Kidney capillary endothelial cell (primary cell): ENCODE measurements around the gene MAFF.
"Not testable (repeated sequence)": the region's sequence is repeated elsewhere in the genome, so short reads cannot be mapped to it uniquely, and the experiment has no call there.

Experiments used
- DNase-seq: peaks from one replicate; pipeline ENCODE4 v3.0.0-alpha.2; 2018; ENCODE audit warnings: low spot score

The MAFF gene

DNA sequence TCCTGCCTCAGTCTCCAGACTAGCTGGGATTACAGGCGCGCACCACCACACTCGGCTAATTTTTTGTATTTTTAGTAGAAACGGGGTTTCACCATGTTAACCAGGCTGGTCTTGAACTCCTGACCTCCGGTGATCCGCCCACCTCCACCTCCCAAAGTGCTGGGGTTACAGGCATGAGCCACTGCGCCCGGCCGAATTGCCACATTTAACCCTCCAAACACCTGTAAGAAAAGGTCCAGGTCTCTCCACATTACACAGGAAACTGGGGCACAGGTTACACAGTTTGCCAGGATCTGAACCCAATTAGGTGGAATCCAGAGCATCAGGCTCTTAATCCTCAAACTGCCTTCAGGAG lies 24.2 kb upstream of the MAFF start:
- not testable (repeated sequence) for DNase-seq

DNA sequence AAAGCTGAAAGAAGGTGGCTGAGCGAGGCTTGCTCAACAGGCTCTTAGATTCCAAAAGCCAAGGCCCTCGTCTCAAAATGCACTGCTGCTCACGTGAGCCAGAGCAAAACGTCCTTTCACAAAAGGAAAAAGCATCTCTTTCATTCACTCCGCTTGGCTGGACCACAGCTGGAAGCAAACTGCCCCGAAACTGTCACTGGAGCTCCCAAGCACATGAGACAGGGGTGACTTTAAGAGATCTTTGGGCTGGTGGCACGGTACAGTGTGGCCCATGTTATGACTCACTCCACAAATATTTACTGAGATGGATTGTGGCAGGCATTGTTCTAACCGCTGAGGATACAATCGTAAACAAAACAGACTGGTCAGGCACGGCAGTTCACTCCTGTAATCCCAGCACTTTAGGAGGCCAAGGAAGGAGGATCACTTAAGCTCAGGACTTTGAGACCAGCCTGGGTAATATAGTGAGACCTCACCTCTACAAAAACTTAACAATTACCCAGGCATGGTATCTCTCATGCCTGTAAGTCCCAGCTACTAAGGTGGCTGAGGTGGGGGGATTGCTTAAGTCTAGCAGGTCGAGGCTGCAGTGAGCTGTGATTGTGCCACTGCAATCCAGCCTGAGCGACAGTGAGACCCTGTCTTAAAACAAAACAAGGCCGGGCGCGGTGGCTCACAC lies 23.7 kb upstream of the MAFF start:
- peak; percentile 91 for DNase-seq

DNA sequence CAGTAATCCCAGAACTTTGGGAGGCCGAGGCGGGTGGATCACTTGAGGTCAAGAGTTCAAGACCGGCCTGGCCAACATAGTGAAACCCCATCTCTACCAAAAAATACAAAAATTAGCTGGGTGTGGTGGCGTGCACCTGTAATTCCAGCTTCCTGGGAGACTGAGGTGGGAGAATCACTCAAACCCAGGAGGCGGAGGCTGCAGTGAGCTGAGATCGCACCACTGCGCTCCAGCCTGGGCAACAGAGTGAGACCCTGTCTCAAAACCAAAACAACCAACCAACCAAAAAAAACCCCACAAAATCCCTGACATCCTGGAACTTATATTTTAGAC lies 23.2 kb upstream of the MAFF start:
- not testable (repeated sequence) for DNase-seq

DNA sequence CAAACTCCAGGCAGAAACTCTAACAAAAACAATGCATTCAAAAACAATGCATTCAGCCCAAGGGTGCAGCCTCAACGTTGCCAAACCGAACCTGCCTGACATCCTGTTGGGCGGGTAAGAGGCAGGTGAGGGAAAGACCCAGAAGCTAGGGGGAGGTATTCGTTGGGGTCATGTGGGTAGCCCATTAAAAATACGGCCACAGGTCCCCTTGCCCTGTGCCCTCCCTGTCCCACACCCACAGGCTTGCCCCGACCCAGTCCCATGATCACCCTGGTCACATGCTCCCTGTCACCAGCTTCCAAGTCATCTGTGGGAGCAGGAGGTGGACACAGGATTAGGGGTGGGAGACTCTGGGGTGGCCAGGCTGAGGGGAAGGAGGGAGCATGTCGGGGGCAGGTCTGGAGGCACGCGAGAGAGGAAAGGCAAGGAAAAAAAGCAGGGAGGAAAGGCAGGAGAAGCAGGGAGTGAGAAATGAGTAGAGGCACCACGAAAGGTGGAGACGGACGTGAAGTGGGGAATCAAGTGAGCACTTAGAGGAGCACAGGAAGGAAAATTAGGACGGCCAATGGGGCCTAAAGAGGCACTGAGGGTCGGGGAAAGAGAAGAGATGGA lies 20.8 kb upstream of the MAFF start:
- DNase-seq, result no peak

DNA sequence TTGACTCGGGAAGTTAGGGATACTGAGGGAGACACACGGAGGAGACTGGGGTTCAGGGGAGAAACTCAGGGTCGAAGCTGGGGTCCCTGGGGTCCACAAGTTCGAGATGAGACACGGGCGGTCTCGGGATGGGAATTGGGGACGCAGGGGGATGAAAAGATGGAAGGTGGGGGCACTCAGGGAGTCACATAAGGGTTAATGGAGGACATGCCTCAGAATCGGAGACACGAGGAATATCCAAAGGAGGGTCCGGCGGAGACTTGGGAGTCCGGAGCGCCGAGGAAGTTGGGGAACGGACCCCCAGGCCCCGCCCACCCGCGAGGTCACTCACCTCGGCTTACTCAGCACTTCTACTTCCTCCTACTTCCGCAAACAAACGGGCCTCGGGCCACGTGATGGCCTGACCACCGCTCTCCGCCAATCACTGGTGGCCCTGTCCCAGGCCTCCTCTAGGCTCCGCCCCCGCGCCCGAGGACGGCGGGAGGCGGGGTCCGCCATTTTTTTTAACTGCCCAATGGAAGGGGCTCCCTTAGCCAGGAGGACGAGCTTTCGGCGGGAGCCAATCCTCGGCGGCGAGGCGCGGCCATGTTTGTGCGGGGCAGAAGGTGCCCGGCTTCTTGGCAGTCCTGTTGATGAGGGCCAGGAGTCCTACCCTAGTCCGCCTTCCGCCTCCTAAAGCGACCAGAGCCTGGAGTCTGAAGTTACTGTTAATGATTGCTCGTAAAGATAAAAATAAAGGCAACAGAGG lies 20.2 kb upstream of the MAFF start, which contains the start of gene PLA2G6:
PLA2G6 (minus strand) TSS at position 378 of the 748 bp plus-strand sequence. CDS start 12,404 bp downstream, outside the sequence.
- peak; percentile 97 for DNase-seq

DNA sequence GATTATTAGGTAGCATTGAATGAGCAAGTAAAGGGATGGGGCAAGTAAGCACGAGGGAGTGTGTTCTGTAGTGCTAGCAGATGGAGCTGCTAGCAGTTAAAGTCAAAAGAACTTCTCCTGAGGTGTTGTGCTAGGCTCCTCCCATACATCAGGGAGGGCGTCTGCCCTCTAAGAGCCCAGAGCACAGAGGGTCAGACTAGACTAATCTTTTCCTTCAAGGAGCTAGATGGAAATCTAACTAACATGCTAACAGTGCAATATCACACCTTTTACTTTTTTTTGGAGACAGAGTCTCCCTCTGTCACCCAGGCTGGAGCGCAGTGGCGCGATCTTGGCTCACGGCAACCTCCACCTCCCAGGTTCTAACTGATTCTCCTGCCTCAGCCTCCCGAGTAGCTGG lies 17.0 kb upstream of the MAFF start:
- DNase-seq, result no peak

DNA sequence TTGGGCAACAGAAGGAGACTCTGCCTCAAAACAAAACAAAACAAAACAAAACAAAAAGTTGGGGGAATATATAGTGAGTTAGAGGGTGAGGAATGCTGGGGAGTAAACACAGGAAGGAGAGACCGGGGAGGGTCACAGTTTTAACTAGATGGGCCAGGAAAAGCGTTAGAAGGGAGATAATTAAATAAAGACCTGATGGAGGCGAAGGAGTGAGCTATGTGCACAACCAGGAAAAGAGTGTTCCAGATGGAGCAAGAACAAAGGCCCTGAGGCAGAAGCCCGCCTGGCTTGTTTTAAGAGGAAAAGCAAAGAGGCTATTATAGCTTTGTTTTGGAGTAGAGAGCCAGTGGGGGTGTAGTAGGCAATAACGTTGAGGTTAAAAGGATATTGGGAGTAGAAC lies 15.4 kb upstream of the MAFF start:
- no peak for DNase-seq

DNA sequence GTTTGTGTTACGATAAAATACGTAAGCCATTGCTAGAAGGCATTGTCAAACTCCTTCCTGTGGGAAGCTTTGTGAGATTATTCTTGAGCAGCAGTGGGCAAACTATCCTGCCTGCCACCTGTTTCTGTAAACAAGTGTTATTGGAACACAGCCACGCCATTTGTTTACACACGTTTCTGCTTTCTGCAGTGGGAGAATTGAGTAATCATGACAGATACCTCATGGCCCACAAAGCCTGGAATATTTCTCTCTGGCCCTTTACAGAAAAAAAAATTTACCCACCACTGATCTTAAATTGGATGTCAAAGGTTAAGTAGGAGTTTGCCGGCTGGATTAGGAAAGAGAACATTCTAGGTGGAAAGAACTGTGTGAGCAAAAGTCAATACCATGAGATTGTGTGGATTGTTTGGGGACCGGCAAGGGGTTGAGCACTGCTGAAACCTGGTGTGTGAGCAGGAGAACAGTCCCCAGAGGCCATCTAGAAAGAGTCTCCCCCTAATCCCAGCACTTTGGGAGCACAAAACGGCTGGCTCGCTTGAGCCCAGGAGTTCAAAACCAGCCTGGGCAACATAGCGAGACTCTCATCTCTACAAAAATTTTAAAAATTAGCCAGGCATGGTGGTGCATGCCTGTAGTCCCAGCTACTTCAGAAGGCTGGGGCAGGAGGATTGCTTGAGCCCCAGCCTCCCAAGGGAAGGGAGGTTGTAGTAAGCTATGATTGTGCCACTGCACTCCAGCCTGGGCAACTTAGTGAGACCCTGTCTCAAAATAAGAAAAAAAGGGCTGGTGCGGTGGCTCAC lies 14.2 kb upstream of the MAFF start:
- no peak for DNase-seq

DNA sequence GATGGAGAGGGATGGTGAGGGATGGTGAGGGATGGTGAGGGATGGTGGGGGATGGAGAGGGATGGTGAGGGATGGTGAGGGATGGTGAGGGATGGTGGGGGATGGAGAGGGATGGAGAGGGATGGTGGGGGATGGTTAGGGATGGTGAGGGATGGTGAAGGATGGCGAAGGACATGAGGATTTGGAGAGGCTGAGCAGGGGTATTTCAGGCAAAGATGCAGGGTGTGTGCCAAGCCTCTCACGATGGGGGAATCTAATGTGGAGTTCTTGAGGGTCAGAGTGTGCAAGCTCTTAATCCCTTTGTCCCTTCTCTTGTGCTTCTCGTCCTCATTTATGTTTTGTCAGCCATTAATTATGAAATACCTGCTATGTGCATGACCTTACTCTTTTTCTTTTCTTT lies 12.7 kb upstream of the MAFF start:
- DNase-seq, result no peak

DNA sequence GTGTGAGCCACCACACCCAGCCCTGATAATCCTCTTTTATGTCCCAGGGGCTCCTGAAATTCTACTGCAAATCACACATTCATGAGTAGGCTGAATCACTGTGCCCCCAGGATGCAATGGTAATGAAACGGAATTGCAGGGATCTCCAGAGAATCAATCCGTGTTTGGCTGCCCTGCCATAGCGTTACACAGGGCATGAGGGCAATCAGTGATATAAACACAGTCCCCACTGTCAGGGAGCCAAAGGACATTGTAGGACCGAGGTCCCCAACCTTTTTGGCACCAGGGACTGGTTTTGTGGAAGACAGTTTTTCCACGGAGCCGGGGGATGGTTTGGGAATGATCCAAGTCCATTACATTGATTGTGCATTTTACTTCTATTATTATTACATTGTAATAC lies 11.2 kb upstream of the MAFF start:
- DNase-seq, result no peak

DNA sequence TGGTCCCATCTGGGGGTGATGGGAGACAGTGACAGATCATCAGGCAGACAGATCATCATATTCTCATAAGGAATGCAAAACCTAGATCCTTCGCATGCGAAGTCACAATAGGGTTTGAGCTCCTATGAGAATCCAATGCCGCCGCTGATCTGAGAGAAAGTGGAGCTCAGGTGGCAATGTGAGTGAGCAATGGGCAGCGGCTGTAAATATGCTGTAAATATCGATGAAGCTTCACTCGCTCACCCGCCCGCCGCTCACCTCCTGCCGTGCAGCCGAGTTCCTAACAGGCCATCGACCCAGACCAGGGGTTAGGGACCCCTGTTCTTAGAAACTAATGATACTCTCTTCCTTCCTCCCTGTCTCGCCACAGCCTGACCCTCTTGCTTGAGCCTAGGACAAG lies 10.7 kb upstream of the MAFF start:
- DNase-seq, result no peak

DNA sequence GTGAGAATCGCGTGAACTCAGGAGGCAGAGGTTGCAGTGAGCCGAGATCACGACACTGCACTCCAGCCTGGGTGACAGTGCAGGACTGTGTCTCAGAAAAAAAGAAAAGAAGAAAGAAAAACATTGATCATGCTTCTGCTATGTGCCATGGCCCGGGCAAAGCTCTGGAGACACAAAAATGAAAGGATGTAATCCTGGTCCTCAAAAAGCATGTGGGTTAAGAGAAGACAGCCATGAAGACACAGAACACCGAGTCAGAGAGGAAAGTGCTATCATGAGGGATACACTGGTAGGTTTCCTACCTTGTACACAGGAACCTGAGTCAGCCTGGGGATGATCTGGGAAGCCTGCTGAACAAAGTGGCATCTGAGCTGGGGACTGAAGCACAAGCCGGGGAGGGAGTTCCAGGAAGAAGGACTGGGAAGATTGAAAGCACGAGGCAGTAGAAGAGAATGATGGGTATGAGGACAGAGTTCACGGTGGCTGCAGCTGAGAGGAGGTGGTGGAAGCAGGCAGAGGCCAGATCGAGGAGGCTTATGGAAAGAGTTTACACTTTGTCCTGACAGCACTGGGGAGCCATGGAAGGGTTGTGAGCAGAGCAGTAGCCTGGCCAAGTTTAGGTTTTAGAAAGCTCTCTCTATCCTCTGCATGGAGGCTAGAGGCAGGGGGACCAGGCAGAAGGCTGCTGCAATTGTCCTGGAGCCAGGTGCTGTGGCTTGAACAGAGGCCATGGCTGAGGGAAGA lies 9.9 kb upstream of the MAFF start:
- no peak for DNase-seq

DNA sequence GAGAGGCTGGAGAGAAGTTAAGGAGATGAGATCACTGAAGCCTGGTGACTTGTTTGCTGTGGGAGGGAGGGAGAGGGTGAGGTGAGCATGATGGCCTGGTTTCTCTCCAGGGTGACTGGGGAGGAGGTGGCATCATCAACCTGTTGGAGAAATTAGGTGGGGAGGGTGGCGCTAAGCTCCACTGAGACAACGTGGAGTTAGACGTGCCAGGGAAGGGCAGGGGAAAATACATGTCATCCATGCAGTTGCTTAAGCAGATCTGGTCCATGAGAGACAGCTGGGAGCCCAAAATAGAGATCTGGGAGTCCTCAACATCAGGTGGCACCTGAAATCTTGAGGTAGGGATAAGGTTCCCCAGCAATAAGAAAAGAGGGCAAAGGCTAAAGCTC lies 9.3 kb upstream of the MAFF start:
- no peak for DNase-seq

DNA sequence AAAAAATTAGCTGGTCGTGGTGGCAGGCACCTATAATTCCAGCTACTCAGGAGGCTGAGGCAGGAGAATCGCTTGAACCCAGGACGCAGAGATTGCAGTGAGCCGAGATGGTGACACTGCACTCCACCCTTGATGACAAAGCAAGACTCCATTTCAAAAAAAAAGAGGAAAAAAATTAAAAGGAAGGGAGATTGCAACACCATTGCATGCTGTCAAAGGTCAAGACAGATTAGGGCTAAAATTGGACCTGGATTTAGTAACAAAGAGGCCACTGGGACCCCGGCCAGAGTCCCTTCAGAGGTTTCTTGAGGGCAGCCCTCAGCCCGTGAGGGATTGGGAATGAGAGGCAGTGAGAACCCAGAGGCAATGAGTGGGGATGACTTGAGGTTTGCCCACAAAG lies 8.2 kb upstream of the MAFF start:
- DNase-seq, result no peak

DNA sequence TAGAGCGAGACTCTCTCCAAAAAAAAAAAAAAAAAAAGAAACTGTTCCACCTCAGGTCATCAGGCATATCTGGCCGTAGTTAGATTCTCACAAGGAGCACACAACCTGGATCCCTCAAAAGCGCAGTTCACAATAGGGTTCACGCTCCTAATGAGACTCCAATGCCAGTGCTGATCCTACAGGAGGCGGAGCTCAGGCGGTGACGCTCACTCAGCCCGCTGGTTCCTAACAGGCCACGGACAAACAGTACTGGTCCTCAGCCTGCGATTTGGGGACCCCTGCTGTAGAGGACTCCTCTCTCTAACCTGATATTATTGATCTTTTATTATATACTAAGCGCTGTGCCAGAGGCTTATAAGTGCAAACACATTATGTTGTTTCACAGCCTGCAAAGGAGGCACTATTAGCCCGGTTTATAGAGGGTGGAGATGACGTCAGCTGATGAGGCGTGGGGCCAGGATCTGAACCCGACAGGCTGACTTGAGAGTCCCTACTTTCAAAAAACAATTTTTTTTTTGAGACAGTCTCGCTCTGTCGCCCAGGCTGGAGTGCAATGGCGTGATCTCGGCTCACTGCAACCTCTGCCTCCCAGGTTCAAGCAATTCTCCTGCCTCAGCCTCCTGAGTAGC lies 4.9 kb upstream of the MAFF start:
- DNase-seq, result no peak

DNA sequence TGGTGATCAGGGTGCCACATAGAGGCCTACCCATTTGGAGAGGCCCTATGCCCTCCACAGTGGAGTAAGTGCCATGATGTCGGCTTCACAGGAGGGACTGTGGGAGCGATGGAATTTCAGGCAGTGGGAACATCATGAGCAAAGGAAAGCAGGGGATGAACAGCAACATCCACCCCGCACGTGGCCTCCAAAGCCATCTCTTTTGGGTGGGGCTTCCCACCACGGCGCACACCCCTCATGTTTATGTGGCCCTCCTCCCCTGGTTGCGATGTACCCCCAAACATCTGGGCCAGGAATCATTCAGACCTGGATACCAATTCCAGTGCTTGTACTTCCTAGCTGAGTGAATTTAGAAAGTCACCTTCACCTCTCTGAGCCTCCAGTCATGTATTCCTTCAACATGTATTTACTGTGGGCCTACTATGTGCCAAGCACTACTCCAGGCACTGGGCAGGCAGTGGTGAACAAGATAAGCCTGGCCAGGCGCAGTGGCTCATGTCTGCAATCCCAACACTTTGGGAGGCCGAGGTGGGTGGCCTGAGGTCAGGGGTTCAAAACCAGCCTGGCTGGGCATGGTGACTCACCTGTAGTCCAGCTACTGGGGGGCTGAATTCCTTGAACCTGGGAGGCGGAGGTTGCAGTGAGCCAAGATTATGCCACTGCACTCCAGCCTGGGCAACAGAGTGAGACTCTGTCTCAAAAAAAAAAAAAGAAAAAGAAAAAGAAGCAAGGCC lies 1.8 kb upstream of the MAFF start:
- no peak for DNase-seq

DNA sequence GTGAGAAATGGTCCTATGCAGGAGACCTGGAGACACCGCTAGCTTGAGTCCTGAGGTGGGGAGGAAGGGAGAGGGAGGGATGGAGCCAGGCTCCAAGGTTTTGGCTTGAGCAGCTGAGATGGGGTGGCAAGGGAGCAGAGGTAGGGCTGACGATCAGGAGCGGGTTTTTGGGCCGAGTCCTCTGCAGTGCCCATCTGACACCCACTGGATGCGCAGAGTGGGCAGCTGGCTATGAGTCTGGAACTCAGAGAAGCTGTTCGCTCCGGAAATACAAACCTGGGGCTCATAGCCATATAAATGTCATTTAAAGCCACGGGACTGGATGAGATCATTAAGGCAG lies 453 bp upstream of the MAFF start:
- no peak for DNase-seq

DNA sequence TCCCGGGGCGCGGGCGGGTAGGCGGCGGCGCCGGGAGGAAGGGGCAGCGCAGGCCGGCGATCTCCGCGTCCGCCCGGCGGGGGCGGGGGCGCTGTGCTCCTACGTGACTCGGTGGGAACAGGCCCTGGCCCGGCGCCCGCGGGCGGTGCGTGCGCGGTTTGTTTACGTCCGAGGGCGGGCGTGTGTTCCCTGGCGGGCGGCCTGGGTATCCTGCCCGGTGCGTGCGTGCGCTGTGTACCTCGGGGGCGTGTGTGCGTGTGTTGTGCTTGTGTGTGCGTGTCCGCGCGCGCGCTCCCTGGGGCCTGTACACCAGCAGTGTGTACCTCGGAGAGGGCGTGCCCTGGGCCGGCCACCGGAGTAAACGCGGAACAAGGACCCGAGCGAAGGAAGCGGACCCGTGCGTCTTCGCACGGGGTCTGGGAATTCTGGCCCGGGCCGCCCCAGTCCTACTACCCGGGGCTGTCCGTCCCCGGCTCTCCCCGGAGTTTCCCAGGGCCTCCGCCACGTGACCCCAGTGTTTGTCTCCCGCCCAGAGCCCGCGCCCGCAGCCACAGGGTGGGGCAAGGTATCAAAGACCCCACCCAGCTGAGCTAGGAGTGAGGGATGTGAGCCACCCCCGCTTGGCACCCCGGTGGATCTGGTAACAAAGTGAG lies 769 bp downstream of the MAFF start:
- no peak for DNase-seq

DNA sequence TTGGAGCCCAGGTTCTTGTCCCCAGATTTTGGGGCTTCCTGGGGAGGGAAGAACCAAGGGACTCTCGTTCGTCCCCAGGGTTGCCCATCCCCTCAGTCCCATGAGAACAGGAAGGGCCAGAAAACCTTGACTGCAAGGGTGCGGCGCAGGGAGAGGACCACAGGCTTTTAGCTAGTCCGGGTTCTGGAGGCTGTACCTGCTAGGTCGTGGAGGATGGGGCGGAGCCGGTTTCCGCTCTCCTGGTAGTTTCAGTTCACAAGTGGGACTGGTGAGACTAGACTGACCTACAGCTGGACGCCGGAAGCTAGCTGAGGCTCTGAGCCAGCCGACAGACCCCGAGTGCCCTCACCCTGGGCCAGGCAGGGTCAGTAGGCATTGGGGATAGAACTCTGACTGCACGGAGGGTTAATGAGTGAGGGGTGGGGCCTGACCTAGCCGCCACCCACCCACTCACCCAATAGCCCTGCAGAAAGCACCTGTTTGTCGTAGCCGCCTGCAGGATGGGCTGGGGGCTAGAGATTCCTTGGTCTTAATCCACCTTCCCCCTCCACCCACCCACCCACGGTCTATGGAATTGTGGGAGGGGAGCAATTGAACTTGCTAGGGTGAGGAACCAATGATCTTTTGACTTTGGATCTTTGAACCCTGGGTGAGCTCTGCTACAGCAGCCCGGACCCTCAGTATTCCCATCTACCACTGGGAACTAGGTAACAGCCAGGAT lies 1.5 kb downstream of the MAFF start:
- DNase-seq, result no peak
